Measurements from ENCODE around the gene INTS6.

DNA sequence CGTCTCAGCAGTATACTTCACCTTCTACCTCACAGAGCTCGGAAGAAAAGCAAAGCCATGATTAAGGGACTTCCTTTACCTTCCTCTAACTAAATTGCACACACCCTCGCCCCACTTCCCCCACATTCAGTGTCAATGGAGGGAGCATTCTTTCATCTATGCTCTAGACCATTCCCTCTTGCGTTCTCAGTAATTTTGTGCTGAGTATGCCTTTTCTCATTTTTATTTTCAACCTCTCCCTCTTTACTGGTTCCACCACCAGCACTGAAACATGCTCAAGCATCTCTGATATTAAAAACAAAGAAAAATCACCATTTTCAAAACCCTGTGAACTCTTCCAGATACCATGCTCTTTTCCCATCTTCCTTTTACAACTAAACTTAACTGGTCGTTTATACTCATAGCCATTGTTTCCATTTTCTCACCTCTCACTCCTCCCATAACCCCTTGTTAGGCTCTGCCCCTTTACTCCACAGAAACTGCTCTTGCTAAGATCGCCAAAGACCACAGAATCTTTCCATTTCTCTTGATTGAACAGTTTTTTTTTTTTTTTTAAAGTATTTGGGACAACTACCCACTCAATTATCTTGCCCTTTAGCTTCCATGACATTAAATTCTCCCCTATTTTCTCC, 81.0 kb downstream of the INTS6 start:
- TF ChIP-seq, protein P1, sequence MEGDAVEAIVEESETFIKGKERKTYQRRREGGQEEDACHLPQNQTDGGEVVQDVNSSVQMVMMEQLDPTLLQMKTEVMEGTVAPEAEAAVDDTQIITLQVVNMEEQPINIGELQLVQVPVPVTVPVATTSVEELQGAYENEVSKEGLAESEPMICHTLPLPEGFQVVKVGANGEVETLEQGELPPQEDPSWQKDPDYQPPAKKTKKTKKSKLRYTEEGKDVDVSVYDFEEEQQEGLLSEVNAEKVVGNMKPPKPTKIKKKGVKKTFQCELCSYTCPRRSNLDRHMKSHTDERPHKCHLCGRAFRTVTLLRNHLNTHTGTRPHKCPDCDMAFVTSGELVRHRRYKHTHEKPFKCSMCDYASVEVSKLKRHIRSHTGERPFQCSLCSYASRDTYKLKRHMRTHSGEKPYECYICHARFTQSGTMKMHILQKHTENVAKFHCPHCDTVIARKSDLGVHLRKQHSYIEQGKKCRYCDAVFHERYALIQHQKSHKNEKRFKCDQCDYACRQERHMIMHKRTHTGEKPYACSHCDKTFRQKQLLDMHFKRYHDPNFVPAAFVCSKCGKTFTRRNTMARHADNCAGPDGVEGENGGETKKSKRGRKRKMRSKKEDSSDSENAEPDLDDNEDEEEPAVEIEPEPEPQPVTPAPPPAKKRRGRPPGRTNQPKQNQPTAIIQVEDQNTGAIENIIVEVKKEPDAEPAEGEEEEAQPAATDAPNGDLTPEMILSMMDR (conservative IDR thresholded peaks at IDR 0.05 in 1 of 2, IDR thresholded peaks at IDR 0.05 in 1 of 2; ENCODE audit: extremely low read depth in 1 of 2, insufficient read depth in 1 of 2, low read depth in 1 of 2, low read length in 2 of 2) = no peak
- TF ChIP-seq EZH2 (IDR thresholded peaks at IDR 0.05; ENCODE audit: borderline replicate concordance, low read length) = no peak
